Ascending aorta (tissue), 2 donors: ENCODE results near the gene C16orf74. TPM values are rescaled to one million over a fixed set of nuclear protein-coding genes. Genes with fewer than 3 reads are reported as not detected.

ENCODE experiments used
- DNase-seq, 2 donors: peaks; one replicate each; pipeline ENCODE4 v3.0.0-alpha.2; 2019; ENCODE audit warnings: low spot score in 2 of 2
- H3K27ac ChIP-seq, 2 donors: fragments of 200-600 bp; sonication (generic); one replicate each; pipeline ENCODE4 v1.5.1; 2016 to 2017; ENCODE audit warnings: mild to moderate bottlenecking in 1 of 2
- H3K27me3 ChIP-seq: fragments of 200-600 bp; sonication (generic); one replicate; pipeline ENCODE4 v1.5.1; 2017
- H3K36me3 ChIP-seq, 2 donors: fragments of 200-600 bp; sonication (generic); one replicate each; pipeline ENCODE4 v1.5.1; 2016
- H3K4me1 ChIP-seq, 2 donors: fragments of 200-600 bp; sonication (generic); one replicate each; pipeline ENCODE4 v1.5.1; 2016 to 2017; ENCODE audit warnings: mild to moderate bottlenecking in 1 of 2
- H3K4me3 ChIP-seq, 2 donors: fragments of 200-600 bp; sonication (generic); one replicate each; pipeline ENCODE4 v1.5.1; 2016 to 2017; ENCODE audit warnings: mild to moderate bottlenecking in 1 of 2
- H3K9me3 ChIP-seq, 2 donors: fragments of 200-600 bp; sonication (generic); one replicate each; pipeline ENCODE4 v1.5.1; 2016
- intact Hi-C: fragments of 100-400 bp; cut with DNase I; formaldehyde crosslinking; loops from one replicate; pipeline ENCODE4 v1.15.1; 2023
- total RNA-seq: library from RNA; depleted of rRNA; stranded (reverse); fragments of >200 nt; gene quantifications from one replicate; pipeline ENCODE4 v1.1.0, GENCODE V29; 2016
- TF ChIP-seq, protein P1 (sequence below), 3 experiments: fragments of 200-600 bp in 2 of 3; fragments of 450-650 bp in 1 of 3; sonication (generic) in 2 of 3; IDR thresholded peaks; one replicate each; pipeline ENCODE4 v1.5.1; 2016 to 2019; ENCODE audit warnings: antibody characterized with exemption in 3 of 3, mild to moderate bottlenecking in 1 of 3, moderate library complexity in 1 of 3

Gene C16orf74
- total RNA-seq, 1 donor from 2014 or later: not detected

DNA sequence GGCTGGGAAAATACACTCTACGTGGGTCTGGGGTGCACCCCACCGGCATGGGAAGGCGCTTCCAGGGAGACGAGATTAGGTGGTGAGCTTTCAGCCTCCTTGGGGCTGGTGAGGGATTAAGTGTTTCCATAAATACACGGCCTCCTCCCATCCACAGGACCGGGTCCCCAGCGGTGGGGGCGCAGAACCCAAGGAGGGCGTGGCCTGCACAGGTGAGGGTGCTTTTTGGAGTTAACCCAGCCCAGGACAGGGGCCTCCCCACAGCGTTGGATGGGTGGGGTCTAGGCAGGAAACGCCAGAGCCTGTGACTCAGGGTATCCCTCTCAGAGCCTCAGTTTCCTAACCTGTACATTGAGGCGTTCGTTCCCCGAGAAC, 1.1 kb downstream of the C16orf74 start:
- H3K27me3 ChIP-seq: peaks cover 7% of the 10 kb centered on the region
- DNase-seq: no peak
- no peaks in the 10 kb centered on the region for H3K9me3 ChIP-seq
- intact Hi-C loops: no loop called here
- no peak overlapping the region for H3K27ac ChIP-seq
- H3K36me3 ChIP-seq: no peaks in the 10 kb centered on the region
- peaks cover 8 to 11% of the 10 kb centered on the region in 2 donors for H3K4me1 ChIP-seq
- TF ChIP-seq, protein P1, sequence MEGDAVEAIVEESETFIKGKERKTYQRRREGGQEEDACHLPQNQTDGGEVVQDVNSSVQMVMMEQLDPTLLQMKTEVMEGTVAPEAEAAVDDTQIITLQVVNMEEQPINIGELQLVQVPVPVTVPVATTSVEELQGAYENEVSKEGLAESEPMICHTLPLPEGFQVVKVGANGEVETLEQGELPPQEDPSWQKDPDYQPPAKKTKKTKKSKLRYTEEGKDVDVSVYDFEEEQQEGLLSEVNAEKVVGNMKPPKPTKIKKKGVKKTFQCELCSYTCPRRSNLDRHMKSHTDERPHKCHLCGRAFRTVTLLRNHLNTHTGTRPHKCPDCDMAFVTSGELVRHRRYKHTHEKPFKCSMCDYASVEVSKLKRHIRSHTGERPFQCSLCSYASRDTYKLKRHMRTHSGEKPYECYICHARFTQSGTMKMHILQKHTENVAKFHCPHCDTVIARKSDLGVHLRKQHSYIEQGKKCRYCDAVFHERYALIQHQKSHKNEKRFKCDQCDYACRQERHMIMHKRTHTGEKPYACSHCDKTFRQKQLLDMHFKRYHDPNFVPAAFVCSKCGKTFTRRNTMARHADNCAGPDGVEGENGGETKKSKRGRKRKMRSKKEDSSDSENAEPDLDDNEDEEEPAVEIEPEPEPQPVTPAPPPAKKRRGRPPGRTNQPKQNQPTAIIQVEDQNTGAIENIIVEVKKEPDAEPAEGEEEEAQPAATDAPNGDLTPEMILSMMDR (IDR thresholded peaks at IDR 0.05): no peak
- peak overlapping the region; percentile 60 to 76 for H3K4me3 ChIP-seq

GRCh38 chr16:85746460-85747215, 4.3 kb downstream of the C16orf74 start:
- Histone ChIP-seq H3K4me3 (no peak overlapping the region), H3K27me3 (peaks cover 7% of the 10 kb centered on the region), H3K9me3 (no peaks in the 10 kb centered on the region), H3K4me1 (peaks cover 8 to 11% of the 10 kb centered on the region in 2 donors), H3K36me3 (no peaks in the 10 kb centered on the region), H3K27ac (no peak overlapping the region)
- no peak for DNase-seq
- TF ChIP-seq, protein P1 (IDR thresholded peaks at IDR 0.05): no peak
- intact Hi-C loops: no loop called here

- Histone ChIP-seq H3K9me3 (no peaks in the 10 kb centered on the region), H3K27ac (no peak overlapping the region), H3K36me3 (no peaks in the 10 kb centered on the region), H3K4me3 (no peak overlapping the region), H3K4me1 (no peaks in the 10 kb centered on the region), H3K27me3 (no peaks in the 10 kb centered on the region)
- no peak for DNase-seq
- TF ChIP-seq, protein P1 (IDR thresholded peaks at IDR 0.05): no peak
- intact Hi-C loops: no loop called here
These were observed 11.8 kb downstream of the C16orf74 start for GRCh38 chr16:85738923-85739715.

GRCh38 chr16:85736921-85737320, 14.0 kb downstream of the C16orf74 start:
- H3K4me3 ChIP-seq: no peak overlapping the region
- H3K27ac ChIP-seq: no peak overlapping the region
- H3K4me1 ChIP-seq: no peaks in the 10 kb centered on the region
- intact Hi-C loops: no loop called here
- H3K36me3 ChIP-seq: no peaks in the 10 kb centered on the region
- TF ChIP-seq, protein P1 (IDR thresholded peaks at IDR 0.05): no peak
- no peaks in the 10 kb centered on the region for H3K9me3 ChIP-seq
- no peak for DNase-seq
- no peaks in the 10 kb centered on the region for H3K27me3 ChIP-seq

GRCh38 chr16:85735946-85736345, 14.9 kb downstream of the C16orf74 start:
- no peak overlapping the region for H3K27ac ChIP-seq
- H3K27me3 ChIP-seq: no peaks in the 10 kb centered on the region
- no peaks in the 10 kb centered on the region for H3K9me3 ChIP-seq
- TF ChIP-seq, protein P1 (IDR thresholded peaks at IDR 0.05): no peak
- no peak for DNase-seq
- intact Hi-C loops: no loop called here
- no peaks in the 10 kb centered on the region for H3K4me1 ChIP-seq
- H3K4me3 ChIP-seq: no peak overlapping the region
- H3K36me3 ChIP-seq: no peaks in the 10 kb centered on the region
